ENCODE data around the gene ATP2B3. TPM values are rescaled to one million over a fixed set of nuclear protein-coding genes. Genes with fewer than 3 reads are reported as not detected.
"Not testable (repeated sequence)": the region's sequence is repeated elsewhere in the genome, so short reads cannot be mapped to it uniquely, and the experiment has no call there.

The ATP2B3 gene
- polyA plus RNA-seq, 1 experiment, result 0.02 TPM

DNA sequence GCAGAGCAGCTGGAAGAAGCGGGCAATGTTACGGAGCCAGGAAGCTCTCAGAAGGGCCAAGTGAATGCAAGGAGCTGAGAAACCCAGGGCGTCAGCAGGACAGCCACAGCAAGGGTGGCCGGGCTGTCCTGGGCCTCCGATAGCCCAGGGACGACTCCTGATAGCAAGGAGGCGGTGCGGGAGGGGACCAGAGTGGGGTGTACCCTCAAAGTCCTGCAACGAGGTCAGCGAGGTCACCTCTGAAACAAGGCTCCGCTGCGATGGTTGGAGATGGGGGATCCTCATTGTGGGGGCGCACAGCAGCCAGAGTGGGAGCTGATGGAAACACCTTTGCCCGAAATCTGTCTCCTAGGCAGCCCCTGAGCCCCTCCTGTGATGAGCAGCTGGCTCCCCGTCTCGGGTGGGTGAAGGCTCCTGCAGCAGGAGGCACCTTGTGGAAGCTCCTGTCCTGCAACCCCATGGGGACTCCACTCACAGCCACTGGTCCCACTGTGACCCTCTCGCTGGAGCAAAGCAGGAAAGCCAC is 85.8 kb downstream of the ATP2B3 start:
- CTCF ChIA-PET, result interaction anchor here (0.7 kb wide), 1 partner anchor 66 kb away, joined by 3 read pairs; no protein-coding TSS in a partner anchor

DNA sequence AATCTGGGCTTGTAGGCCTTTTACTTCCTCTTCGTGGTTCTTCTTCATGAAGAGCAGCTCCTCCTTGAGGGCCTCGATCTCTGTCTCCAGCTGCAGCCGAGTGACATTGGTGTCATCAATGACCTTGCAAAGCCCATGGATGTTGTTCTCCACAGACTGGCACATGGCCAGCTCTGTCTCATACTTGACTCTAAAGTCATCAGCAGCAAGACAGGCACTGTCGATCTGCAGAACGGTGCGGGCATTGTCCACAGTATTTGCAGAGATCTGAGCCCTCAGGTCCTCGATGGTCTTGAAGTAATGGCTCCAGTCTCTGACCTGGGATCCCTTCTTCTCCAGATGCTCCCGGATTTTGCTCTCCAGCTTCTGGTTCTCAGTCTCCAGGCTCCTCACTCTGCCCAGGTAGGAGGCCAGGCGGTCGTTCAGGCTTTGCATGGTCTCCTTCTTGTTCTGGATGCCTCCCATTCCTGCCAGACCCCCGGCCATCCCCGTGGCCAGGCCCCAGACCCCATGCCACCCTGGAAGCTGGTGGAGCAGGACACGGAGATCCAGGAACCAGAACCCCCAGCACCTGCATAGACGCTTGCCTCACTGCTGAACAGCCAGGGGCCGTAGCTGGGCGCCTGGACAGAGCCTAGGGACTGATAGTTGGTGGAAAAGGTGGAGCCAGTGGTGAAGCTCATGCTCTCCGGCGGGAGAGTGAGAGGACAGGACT is 87.4 kb downstream of the ATP2B3 start:
- DNase-seq (ENCODE audit: low read depth); H3K36me3 ChIP-seq (ENCODE audit: control insufficient read depth, insufficient read depth, low read length); H3K4me3 ChIP-seq (ENCODE audit: low read depth, low read length); H3K27me3 ChIP-seq (ENCODE audit: control insufficient read depth, insufficient read depth, low read length); POLR2A ChIA-PET: not testable (repeated sequence)
- CTCF ChIA-PET, result interaction anchor here (0.9 kb wide), 1 partner anchor 37 kb away, joined by 3 read pairs; no protein-coding TSS in a partner anchor

More for the DNA sequence above, 85.8 kb downstream of the ATP2B3 start:
- POLR2A ChIA-PET, result no interaction called here
- no peak overlapping the region for H3K4me3 ChIP-seq (ENCODE audit: low read depth, low read length)
- TF ChIP-seq, protein P1, sequence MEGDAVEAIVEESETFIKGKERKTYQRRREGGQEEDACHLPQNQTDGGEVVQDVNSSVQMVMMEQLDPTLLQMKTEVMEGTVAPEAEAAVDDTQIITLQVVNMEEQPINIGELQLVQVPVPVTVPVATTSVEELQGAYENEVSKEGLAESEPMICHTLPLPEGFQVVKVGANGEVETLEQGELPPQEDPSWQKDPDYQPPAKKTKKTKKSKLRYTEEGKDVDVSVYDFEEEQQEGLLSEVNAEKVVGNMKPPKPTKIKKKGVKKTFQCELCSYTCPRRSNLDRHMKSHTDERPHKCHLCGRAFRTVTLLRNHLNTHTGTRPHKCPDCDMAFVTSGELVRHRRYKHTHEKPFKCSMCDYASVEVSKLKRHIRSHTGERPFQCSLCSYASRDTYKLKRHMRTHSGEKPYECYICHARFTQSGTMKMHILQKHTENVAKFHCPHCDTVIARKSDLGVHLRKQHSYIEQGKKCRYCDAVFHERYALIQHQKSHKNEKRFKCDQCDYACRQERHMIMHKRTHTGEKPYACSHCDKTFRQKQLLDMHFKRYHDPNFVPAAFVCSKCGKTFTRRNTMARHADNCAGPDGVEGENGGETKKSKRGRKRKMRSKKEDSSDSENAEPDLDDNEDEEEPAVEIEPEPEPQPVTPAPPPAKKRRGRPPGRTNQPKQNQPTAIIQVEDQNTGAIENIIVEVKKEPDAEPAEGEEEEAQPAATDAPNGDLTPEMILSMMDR (IDR thresholded peaks at IDR 0.05; ENCODE audit: insufficient read depth, low read depth, low read length), result no peak
- no peak for DNase-seq (ENCODE audit: low read depth)
- H3K27me3 ChIP-seq (ENCODE audit: control insufficient read depth, insufficient read depth, low read length), result no peaks in the 10 kb centered on the region
- no peaks in the 10 kb centered on the region for H3K36me3 ChIP-seq (ENCODE audit: control insufficient read depth, insufficient read depth, low read length)

DNA sequence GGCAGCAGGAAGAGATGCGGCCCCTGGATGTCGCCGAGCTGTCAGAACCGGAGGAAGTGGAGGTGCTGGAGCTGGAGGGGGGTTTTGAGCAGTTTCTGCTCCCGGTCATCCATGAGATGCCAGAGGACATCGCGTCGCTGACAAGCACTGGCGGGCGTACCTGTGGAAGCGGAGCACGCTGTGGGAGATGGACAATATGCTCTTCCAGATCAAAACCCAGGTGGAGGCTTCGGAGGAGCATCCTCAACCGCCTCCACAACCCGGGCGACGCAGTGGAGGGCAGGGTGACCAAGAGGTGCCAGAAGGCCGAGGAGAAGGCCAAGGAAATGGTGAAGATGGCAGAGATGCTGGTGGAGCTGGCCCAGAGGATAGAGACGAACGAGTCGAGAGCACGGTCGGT is 89.1 kb downstream of the ATP2B3 start:
- ChIA-PET POLR2A (no interaction called here), CTCF (interaction anchor here (0.7 to 1.8 kb wide), 2 partner anchors 57 to 67 kb away, joined by 3 to 7 read pairs; no protein-coding TSS in a partner anchor)
- no peak overlapping the region for H3K4me3 ChIP-seq (ENCODE audit: low read depth, low read length)
- no peaks in the 10 kb centered on the region for H3K27me3 ChIP-seq (ENCODE audit: control insufficient read depth, insufficient read depth, low read length)
- H3K36me3 ChIP-seq (ENCODE audit: control insufficient read depth, insufficient read depth, low read length), result no peaks in the 10 kb centered on the region
- TF ChIP-seq, protein P1 (IDR thresholded peaks at IDR 0.05; ENCODE audit: insufficient read depth, low read depth, low read length), result no peak
- DNase-seq (ENCODE audit: low read depth), result no peak

DNA sequence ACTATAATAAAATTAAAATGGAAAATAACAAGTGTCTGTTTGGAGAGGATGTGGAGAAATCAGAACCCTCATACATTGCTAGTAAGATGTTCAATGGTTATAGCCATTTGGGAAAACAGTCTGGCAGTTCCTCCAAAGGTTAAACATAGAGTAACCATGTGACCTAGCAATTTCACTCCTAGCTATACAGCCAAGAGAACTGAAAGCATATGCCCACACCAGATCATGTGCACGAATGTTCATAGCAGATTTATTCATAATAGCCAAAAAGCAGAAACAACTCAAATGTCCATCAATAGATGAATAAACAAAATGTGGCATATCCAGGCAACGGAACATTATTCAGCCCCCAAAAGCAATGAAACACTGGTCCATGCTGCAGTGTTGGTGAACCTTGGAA is 90.9 kb downstream of the ATP2B3 start:
- no peaks in the 10 kb centered on the region for H3K36me3 ChIP-seq (ENCODE audit: control insufficient read depth, insufficient read depth, low read length)
- CTCF ChIA-PET, result no interaction called here
- TF ChIP-seq, protein P1 (IDR thresholded peaks at IDR 0.05; ENCODE audit: insufficient read depth, low read depth, low read length), result no peak
- H3K27me3 ChIP-seq (ENCODE audit: control insufficient read depth, insufficient read depth, low read length), result no peaks in the 10 kb centered on the region
- no peak overlapping the region for H3K4me3 ChIP-seq (ENCODE audit: low read depth, low read length)
- POLR2A ChIA-PET, result no interaction called here
- DNase-seq (ENCODE audit: low read depth), result no peak

DNA sequence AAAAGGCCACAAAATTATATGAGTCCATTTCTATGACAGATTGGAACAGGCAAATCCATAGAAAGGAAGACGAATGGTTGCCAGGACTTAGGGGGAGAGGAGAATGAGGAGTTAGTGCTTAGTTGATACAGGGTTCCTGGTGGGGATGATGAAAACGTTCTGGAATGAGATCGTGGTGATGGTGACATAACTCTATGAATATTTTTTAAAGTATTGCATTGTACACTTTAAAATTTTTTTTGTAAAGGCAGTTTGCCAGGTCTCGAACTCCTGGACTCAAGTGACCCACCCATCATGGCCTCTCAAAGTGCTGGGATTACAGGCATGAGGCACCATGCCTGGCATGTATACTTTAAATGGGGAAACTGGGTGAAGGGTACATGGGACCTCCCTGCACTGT is 91.4 kb downstream of the ATP2B3 start:
- TF ChIP-seq, protein P1 (IDR thresholded peaks at IDR 0.05; ENCODE audit: insufficient read depth, low read depth, low read length), result no peak
- H3K4me3 ChIP-seq (ENCODE audit: low read depth, low read length), result no peak overlapping the region
- H3K27me3 ChIP-seq (ENCODE audit: control insufficient read depth, insufficient read depth, low read length), result no peaks in the 10 kb centered on the region
- no peak for DNase-seq (ENCODE audit: low read depth)
- no peaks in the 10 kb centered on the region for H3K36me3 ChIP-seq (ENCODE audit: control insufficient read depth, insufficient read depth, low read length)
- ChIA-PET CTCF (interaction anchor here (0.7 to 2.2 kb wide), 13 partner anchors 8 to 414 kb away, joined by 3 to 19 read pairs (median 4); no protein-coding TSS in a partner anchor), POLR2A (no interaction called here)
